GM18870 (cell line): ENCODE results near the gene DENND6A.

ENCODE experiments used
- ATAC-seq: cut with Tn5 transposase; IDR thresholded peaks from one replicate; pipeline ENCODE4 v1.9.1; 2021; ENCODE audit warnings: moderate library complexity; ENCODE audit not compliant: unreplicated experiment

The DENND6A gene

DNA sequence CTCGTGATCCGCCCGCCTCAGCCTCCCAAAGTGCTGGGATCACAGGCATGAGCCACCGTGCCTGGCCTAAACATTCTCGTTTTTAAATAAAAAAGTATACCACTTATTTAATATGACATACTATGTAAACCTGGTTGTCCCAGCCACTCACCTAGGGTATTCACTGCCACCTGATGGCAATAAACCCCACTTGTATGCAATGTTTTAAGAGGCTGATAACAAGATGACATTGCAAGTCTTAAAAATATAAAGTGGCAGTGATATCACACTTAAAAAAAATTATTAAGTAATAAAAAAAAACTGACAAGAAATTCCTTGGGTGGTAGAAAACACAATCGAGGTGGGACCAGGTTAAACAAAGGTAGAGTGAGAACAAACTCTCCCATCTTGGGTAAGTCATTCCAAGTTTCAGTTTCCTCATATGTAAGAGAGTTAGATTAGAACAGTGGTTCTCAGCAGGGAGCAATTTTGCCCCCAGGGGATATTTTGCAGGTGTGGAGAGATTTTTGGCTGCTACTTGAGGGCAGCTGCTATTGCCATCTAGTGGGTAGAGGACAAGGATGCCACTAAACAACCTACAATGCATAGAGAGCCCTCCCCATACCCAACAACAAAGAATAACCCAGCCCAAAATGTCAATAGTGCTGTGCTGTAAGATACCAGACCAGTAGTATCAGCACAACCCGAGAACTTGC, 110.3 kb downstream of the DENND6A start:
- ATAC-seq = no peak

DNA sequence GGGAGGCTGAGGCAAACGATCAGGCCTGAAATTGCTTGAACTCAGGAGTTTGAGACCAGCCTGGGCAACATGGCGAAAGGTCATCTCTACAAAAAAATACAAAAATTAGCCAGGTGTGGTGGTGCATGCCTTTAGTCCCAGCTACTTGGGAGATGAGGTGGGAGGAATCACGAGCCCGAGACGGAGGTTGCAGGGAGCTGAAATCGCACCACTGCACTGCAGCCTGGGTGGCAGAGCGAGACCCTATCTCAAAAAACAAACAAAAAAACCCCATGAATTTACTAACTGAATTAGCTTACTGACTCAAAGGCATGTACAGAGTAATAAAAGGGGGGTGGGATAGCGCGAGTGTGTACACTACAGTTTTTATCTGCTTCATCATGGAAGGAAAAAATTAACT, 115.1 kb downstream of the DENND6A start:
- ATAC-seq = no peak

DNA sequence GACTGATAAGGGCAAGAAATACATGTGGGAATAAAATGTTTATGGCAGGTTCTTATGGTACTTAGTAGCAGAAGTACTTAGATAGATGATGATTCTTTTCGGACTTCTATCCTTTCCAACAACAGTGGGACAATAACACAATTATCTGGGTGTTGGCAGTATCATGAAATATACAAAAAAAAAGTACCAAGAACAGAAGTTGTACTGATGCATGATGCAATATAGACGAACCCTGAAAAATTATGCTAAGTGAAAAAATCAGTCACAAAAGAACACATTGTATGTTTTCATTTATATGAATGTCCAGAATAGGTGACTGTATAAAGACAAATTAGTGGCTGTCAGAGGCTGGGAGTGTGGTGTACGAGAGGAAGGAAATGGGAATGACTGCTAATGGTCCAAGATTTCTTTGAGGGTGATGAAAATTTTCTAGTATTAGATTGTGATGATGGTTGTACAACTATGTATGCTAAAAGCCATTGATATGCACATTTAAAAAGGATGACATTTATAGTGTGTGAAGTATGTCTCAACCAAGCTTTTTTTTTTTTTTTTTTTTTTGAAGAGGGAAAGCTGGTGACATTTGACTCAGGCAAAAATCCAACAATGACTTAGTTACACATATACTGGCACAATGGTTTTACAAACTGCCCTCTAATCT, 116.8 kb downstream of the DENND6A start:
- no peak for ATAC-seq
